ENCODE measurements around the gene ZBTB7C.

Gene ZBTB7C

DNA sequence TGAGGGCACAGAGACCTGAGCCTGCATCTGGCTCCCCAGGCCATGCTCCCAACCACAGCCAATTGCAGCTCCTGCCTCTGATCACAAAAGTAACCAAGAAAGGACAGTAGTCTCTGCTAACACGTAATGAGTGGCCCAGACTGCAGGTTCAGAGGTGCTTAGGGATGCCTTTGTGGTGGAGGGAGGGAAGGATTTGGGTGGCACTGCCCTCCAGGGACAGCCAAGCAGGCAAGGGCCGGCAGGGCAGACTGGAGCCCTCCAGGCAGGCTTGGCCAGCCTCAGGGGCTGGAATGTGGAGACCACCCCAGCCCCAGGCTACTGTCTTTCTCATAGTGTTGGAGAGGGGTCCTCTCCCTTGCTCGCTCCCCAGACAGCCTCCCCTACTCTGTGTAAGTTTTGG is 364.2 kb downstream of the ZBTB7C start:
- FAIRE-seq: no peak

DNA sequence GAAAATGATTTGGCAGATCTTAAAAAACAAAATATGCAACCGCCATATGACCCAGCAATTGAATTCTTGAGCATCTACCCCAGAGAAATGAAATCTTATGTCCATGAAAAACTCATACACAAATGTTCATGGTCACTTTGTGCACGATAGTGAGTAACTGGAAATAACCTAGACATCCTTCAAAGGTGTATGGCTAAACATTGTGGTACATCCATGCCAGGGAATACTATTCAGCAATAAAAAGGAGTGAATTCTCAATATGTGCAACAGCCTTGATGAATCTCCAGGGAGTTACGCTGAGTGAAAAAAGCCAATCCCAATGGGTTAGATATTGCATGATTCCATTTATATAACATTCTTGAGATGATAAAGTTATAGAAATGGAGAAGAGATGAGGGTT is 366.0 kb downstream of the ZBTB7C start:
- FAIRE-seq: no peak

DNA sequence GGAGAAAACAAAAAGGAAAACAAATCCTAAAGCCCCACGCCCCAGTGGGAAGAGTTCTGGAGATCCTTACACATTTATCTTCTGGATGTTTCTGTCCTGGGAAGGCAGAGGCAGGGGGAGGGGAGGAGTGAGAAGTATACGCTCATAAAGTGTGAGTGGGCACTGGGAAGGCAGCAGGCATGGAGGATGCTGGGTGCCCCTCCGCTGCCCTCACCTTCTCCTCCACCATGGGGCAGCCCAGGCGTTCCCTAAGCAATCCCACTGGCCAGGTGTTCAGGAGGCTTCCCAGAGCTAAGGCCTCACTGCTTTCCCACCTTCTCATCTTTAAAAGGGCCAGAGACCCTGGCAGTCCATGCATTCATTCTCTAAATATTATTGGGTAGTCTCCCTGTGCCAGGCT is 366.8 kb downstream of the ZBTB7C start:
- FAIRE-seq: no peak

DNA sequence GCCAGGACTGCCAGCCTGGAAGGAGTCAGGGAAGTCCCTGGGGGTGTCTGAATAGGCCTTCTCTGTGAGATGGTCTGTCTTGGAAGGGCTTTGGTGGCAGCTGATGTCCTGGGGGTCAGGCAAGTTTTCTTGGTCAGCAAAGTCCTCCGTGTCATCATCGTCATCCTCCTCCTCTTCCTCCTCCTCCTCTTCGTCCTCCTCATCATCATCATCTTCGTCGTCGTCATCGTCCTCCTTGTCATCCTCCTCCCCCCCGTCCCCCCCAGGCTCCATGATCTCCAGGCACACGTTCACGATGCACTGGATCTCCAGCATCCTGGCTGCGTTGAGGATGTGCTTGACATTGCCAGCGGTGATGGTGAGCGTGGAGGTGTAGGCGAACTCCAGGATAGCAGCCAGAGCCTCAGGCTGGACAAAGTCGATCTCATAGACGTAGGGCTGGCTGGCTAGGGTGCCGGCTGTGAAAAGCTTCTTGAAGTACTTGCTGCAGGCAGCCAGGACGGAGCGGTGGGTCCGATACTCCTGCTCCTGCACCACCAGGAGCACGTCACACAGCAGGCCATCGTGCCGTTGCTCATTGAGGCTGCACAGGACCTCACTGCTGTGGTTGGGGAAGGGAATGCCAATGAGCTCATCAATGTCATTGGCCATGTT is 368.6 kb downstream of the ZBTB7C start:
- FAIRE-seq: no peak

DNA sequence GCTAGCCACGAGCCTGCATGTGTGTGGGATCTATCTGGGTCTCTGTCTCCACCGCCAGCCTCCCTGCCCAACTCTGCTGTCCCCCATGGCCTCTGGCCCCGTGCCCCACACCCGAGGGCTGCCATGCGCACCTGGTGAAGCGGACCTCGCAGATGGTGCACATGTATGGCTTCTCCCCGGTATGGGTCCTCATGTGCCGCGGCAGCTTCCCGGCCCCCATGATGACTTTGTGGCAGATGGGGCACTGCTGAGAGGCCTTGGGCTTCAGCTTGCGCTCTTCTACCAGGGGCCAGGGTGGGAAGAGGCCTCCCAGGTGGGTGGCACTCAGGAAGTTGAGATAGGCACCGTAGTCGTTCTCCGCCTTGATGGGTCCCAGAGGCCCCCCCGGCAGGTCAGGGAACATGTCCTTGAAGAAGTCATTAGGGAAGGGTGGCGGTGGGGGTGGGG is 369.4 kb downstream of the ZBTB7C start:
- no peak for FAIRE-seq

DNA sequence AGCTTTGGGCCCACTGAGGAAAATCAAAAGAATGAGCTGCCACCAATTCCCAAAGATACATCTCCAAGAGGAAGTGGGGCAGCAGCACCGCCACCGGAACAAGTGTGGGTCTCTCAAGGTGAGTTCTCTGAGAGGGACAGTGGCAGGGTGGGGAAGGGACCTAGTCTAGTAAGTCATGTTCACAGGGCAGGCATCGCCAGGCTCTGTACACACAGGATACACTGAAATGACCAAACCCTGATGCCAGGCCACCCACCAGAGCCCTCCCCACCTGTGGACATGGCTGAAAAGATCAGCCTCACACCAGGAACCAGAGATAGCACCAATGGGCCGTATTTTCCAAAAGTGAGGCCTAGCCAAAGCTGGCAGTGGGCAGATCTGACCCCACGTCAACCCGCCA is 370.5 kb downstream of the ZBTB7C start:
- FAIRE-seq: no peak

DNA sequence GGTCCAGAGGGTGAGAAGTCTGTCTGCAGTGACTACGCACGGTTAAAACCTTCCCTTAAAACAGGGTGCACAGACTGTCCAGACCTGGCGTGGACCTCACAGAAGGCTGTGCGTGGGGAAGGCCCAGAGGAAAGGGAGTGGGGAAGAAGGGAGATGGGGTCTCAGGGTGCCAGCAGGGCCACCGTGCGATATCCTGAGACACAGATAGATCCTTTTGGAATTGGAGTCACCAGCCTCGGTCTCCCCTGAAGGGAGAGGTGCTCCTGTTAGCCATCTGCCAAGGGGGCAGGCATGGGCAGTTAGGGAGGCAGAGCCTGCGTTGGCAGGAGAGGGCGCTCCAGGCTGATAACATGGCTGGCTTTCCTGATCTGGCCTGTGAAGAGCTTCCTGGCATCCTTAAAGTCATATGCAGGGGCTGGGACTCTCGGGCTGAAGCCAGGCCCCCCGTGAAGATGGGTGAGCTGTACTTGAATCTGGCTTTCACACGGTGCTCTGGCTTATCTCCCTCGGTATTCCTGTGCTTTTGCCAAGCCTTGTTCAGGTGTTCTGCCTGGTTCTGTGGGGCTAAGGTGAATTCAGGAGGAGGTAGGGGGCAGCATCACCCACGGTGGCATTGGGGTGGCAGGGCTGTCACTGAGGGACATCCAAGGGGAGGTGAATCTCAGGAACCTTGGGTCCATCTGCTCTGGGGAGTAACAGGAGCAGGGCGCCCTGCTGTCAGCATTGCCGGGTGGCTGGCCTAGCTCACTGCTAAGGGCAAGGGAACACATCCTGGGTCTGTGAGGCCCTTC is 371.5 kb downstream of the ZBTB7C start:
- no peak for FAIRE-seq

DNA sequence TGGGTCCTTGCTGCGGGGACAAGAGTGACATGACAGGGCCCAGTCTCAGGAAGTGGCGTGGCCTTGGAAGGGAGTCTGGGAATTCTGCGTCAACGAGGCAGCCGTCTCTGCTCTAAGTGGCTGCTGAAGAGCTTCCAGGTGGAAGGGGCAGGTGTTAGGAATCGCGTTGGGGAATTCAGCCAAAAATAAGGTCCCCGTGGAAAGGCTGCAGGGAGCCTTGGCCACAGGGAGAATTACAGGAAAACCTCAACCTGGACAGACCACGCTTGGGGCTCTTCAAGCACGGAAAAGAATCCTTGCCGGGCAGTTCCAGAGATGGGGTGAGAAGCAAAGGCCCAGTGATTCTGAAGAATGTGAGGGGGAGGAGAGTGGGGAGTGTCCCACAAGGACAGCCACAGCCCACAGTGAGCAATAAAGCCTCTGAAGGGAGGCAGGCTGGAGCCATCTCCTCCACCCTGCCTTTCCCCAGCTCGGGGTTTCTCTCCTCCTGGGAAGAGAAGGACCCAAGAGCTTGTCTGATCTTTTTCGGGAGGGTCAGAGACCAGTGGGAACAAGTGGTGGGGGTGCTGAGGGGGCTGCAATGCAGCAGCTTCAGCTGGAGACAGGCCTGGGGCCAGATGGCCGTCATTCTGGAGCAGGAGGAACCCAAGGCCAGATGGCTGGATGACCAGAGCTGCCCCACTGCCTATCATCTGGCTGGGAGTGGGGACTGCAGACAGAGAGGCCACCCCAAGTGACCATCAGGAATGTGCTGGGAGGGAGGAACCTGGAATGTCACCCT is 372.4 kb downstream of the ZBTB7C start:
- no peak for FAIRE-seq

DNA sequence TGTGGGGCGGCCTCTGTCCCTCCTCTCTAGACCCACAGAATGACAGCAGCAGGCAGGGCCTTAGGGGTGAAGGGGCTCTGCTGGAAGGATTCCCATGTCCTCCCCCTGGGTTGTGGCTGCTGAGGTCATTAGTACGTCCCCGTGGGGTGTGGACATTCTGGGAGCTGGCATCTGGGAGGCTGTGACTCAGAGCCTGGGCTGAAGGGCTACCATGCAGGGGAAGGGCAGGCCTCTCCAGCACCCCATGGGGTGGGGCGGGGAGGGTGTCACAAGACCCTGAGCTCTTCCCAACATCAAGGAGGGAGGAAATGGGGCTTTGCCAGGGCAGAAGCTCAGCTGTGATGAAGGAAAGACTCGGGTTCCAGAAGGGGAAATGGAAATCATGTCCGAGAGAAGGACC is 373.0 kb downstream of the ZBTB7C start:
- FAIRE-seq: no peak

DNA sequence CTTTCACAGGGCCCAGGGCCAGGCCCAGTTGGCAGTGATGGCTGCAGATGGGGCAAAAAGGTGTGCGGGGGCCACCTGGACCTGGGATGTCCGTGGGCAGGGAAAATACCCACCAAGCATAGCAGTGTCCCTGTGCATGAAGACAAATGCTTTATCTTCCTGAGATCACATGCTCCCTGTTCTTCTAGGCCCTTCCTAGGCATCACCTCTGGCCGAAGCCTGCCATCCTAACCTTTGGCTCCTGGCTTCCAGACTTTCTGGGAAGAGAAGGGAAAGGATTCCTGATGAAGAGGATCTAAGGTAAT is 373.7 kb downstream of the ZBTB7C start:
- no peak for FAIRE-seq

DNA sequence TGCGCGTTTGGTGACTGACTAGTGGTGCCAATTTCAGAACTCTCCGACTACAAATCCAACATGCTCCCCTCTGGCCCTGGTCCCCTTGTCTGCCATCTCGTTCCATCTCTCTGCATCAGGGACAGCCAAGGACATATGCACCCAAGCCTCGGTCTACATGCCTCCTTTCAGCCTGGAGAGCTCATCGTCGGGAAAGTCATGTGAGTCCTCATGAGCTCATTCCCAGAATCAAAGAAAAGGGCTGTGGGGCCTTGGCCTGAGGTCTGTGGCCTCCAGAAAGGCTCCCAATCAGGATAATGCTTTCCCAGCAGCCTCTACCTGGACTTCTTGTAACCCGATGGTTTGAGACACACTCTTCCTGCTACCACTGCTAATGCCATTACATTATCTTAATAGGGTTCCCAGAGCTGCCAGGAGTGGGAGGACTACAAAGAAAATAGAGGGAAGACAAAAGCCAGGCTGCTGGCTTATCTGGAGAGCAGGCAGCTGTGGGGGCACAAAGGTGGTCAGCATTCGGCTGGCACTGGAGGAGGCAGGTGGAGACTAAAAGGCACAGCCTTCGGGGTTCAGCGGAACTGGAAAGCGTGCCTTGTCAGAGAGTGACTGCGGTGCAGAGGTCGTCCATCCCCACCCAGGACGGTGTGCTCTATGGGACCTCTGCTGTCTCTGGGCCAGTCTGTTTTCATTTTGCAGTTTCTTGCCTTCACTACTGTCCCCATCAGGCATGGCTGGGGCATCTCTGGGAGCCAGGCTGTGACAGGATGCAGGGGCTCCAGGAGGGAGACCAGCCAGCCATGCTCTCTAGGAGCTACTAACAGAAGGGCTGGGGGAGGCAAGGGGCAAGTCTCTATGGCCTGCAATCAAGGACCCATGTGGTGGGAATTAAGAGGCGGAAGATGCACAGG is 374.3 kb downstream of the ZBTB7C start:
- no peak for FAIRE-seq

DNA sequence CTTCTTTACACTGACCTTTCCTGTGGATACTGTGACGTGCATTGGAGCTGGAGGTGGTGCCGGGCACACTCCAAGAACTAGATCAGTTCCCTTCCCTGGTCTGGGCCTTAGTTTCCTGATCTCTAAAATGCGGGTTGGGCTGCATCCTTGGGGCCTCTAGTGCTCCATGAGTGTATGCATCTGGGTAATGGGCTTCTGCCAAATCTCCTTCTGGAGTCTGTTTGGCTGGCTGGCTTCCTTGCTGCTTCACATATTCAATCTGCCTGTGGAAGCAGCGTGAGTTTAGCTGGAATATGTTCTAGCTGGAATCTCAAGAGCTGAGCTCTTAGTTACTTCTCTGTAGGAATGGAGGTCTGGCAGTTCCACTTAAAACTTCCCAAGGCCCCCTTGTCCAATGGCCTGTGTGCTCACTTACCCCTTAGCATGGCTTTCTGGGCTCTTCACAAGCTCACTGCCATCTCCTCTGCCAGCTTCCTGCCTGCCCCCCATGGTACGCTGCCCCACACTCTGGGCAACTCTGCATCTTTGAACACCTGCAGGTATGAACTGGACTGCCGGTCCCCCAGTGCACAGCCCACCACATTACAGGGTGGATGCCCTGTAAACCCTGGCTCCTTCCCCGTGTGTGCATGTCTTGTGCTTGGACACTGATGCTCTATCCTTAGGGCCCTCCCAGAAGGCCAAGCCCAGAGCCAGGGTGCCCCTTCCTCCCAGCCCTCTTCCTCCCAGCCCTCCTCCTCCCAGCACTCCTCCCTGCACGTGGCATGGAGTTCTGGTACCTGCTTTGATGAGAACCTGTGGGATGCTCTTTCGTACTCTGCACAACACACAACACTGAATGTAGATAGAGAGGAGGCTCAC is 375.2 kb downstream of the ZBTB7C start:
- no peak for FAIRE-seq

DNA sequence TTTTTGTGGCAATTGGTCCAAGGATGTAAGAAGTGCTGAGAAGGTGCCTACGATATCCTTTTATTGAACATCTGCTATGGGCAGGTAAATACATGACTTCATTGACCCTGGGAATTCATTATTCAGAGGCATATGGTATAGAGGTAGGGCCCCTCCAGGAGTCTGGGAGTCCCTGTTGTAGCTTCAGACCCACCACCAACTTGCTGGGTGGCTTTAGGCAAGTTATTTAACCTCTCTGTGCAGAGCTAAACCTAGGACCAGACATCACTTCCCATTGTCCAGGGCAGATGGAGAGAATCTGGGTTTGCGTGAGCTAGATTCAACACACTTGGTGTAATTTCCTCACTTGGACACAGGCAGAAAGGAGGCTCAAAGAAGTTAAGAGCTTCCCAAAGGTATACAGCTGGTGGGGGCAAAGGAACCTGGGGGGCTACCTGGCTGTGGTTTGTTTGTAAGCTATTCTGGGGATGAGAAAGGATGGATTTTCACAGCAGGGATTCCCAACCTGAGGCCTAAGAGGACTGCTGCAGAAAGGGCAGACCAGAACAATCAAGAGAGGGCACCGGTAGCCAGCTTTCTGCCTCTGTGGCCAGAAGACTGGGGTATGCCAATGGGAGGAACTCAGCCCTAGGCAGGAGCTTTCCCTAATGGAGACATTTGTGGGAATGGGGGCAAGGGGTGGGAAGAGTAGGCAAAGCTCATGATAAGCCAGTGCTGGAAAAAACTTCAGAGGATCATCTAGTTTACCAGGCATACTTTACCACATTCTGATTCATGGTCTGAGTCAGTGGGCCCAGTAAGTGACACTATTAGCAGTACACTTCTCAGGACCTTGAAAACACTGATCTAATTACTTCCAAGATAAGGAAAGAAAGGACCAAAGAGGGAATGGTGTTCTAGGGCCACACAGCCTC is 376.1 kb downstream of the ZBTB7C start:
- no peak for FAIRE-seq

DNA sequence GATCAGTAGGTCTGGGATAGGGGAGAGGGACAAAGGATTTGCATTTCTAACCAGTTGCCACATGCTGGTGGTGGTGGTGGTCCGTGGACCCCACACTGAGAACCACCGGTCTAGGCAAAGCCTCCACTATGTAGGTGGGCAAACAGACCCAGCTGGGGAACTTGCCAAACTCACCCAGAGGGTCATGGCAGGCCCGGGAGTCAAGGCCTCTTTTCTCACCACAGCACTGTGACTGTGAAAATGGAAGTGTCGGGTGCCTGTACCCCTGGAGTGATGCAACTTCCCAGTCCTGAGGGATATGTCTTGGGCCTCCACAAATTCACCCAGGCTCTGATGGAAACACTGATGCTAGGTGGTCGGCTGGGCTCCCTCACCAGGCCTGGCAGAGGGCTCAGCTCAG is 377.5 kb downstream of the ZBTB7C start:
- no peak for FAIRE-seq

DNA sequence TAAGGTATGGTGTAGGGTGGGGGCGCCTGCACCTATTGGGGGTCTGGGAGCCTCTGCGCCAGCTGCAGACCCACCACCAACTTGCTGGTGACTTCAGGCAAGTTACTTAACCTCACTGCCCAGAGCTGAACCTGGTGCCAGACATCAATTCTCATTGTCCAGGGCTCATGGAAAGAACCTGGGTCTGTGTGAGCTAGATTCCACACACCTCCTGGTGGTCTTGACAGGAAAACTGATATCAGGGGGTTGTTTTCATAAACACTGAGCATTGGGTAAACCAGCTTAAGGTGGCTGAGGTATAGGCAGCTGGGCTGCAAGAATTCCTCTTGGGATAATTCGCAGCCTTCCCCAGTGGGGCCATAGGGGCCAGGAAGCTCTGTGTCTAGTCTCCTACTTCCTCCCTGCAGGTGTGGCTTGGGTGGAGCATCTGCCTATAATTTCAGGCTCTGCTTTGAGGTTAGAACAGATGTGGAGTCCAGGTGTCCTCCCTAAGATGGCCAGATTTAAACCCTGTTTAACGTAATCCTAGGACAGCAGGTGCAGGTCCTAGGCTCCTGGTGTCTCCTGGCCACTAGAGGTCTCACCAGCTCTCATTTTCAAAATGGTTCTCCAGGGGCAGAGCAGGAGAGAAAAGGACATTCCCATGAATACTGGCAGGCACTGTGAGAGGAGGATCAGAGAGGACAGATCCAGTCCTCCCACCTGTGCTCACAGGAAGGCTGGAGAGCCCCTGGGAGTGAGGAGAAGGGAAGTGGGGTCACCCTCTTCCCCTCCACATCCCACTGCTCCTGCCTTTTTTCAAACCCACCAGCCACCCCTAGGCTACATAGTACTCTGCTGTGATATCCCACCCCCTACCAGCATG is 378.3 kb downstream of the ZBTB7C start:
- no peak for FAIRE-seq

DNA sequence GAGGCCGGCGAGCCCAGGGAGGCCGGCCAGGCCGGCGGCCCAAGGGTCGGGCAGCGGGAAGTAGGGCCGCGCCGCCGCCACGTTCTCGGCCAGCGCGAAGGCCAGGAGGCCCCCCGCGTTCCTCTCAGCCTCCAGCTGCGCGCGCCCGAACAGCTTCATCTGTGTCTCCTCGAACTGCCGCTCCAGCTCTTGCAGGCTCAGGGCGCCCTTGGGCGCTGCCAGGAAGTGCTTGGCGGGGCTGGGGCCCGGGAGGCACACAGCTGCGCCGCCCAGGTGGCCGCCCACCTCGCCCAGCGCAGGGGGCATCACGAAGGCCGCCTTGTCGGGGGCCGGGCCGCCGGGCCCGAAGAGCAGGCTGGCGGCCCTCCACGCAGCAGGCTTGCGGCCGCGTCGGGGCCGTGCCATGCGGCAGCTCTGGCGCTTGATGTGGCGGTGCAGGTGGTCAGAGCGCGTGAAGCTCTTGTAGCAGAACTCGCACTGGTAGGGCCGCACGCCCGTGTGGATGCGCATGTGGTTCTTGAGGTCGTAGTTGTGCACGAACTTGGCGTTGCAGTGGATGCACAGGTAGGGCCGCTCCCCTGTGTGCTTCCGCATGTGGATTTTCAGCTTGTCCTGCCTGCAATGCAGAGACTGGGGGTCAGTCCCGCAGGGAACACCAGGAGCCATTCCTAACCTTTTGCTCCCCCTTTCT is 379.7 kb downstream of the ZBTB7C start:
- FAIRE-seq: no peak

DNA sequence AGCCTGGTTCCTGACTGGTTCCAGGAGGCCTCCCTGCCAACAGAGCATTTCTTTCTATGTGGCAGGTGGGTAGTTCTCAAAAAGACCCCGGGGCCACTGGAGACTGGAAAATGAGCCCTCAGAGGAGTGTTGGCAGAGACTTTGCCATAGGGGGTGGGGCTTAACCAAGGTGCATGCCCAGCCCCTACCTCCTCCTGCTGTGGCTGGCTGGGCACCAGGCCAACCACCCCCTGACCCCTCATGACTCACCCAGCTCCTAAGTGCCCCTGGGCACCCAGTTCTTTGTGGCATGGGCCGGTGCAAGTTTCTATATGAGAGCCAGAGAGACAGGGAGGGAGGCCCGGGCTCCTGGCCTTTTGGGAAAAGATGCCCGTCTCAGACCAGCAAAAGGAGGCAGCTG is 380.5 kb downstream of the ZBTB7C start:
- no peak for FAIRE-seq

DNA sequence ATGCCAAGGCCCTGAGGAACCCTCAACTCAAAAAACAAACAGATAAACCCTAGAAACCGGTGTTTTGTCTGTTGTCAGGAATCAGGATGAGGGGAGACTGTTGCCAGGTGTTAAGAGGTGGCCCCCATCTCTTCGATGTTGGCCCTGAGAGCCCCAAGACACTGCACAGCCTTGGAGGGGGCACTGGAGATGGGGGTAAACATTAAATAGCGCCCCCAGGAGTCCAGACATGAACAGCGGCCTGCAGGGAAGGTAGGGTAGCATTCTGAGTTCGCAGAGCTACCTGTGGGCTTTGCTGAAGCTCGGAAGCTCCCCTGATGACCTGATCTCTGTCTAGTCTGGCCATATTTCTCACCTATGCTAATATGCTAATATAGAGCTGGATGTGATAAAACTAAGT is 381.1 kb downstream of the ZBTB7C start:
- FAIRE-seq: no peak

DNA sequence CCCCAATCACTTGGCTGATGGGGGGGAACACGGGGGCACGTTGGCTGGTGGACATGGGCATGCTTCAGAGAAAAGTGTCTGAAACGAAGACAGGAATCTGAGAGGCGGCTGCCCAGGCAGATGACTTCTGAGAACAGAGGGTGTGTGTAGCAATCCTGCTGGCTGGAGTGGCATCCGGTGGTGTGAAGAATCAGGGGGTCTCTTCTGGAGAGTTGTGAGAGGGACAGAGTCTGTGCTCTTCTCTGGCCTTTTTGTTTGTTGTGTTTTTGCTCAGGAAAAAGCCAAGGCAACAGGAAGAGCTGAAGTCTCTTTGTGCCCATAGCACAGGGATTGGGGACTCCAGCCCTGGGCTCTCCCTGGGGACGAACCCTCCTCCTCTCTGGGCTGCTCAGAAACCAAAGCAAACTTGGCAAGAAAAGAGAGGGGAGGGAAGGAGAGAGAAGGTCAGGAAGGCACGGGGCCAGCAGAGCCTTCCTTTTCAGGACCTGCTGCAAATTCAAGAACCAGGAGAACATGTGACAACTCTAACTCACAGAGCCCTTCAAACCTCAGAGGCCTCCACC is 381.7 kb downstream of the ZBTB7C start:
- no peak for FAIRE-seq
